HT1080 (cell line): ENCODE measurements around the gene AOPEP. TPM values are rescaled to one million over a fixed set of nuclear protein-coding genes. Genes with fewer than 3 reads are reported as not detected.

Experiments
- DNase-seq: peaks from one replicate; pipeline ENCODE4 v3.0.0-alpha.2; 2015; ENCODE audit warnings: low read depth
- total RNA-seq: library from RNA; depleted of rRNA; stranded (reverse); fragments of >200 nt; shearing (Covaris generic); gene quantifications from 2 replicates; pipeline ENCODE4 v1.2.3, GENCODE V29; 2014

AOPEP gene
- total RNA-seq, 1 experiment from 2014 or later = 25.3 TPM

DNA sequence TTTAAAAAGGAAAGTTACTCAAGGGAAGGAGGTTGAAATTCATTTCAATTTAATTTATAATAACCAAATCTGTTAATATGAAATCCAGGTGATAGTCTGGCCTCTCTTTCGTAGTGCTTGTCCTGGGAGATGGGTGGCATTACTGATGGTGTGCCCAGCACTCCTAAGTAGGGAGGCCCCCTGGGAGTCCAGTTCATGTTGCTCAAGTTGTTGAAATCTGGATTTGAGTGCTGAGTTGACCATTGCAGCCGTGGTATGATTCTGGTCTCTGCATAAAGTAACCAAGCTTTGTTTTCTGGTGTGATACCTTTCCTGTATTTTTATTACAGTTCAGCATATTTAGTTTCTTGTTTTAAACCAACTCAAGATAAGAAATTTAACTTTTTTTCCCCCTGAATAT lies 303.2 kb downstream of the AOPEP start:
- DNase-seq = no peak

DNA sequence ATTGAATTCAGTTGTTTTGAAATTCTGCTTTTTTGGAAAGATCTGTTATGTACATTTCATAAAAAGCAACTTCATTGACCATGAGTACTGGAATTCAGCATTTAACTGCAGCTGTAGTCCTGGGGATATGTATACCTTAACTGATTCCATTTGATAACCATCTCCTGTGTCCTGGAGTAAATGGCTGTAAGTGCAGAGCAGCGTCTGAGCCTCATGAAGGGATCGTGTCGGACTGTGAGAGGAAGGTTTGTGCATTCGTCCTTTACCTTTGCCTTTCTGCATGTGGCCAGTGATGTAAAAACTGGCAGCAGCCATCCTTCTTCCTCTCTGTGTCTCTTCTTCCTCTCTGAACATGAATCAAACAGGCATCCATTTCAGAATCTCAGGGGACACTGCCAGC lies 303.8 kb downstream of the AOPEP start:
- DNase-seq = no peak

DNA sequence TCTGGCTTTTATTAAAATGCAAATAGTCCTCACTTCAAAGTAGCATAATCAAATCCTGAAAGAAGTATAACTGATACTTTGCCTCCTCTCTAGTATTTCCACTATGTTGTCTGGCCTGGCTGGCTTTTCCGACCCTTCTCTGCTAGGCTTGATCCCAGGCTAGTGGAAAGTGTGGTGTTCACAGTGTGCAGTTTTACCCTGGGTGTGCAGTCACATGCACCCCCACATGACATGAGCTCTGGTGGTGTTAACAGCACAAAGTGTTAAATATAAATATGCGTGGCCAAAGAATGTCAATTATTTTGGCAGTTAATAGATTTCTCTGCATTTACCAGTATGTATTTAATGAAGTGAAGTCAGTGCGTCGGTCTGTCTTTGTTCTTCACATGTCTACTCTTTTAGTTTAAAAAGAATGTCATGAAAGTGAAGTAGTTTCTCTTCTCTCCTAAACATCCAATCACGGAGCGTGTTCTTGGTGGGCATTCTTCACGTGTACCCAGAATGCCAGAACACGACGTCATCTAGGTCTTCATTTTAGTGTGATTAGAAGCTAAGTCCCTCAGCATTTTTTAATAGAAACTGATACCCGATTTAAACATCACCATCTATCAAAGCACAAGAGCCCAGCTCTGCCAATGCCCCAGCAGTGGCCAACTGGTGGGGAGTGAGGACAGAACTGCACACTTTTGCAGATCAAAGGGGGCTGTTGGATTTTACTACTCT lies 304.6 kb downstream of the AOPEP start:
- DNase-seq = no peak

DNA sequence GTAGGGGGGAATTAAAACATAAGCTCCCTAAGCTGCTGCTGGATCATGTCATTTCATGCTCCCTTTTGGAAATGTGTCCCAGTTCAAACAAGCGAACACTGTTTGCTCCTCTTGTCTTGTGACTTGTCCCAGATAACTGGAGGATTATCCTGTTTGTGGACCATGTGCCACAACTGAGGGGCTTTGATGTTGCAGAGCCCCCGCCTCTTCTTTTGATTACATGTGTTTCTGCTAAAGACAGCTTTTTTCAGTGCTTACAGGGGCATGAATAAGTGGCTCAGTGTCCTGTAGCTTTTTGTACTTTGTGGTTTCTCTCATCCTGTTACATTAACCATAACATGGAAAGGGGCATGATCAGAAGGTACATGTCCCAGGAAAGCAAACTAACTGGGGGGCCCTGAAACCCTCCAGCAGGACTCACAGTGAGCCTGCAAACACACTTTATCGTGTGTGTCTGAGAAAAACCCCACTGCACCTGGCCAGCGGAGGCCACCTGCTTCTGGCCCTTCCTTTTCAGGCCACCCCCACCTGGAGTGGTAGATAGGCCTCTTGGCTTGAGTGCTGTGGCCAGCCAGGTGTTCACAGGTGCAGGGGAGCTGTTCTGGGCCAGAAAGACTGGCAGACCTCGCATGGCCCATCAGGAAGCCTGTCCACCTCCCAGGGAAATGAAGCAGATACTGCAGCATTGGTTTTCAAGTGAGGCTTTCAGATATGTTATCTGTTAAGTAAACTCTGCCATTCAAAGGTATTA lies 305.4 kb downstream of the AOPEP start:
- no peak for DNase-seq

DNA sequence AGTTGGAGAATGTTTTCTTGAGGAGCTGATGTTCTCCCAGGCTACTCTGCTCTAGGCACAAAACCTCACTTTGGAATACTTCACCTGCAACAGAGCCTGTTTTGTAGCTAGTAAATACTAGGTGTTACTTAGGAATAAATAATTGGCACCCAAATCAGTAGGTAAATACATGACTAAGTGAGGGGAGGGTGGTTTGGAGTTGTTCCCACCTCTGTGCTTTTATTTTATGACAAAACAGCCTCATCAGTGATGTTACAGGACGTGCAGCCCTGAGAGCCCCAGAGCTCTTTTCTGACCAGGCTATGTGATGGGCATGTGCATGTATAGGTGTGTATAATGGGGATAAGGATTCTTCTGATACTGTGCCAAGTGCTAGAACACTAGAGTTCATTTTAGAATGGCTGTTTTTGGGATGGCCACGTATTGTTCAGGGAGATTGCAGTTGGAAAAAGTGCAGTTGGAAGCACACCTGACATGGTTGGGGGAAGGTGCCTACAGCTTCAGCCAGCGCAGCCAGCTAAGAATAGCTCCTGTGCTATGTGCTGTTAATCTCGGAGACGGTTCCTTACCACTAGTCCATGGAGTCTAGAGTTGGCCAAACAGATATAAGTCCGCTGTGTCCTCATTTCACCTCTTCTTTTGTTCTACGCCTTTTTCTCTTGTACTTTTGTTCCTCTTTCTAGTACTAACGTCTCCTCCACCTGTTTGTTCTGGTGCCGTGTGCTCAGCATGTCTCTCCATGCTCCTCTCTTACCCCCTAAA lies 306.3 kb downstream of the AOPEP start:
- no peak for DNase-seq

DNA sequence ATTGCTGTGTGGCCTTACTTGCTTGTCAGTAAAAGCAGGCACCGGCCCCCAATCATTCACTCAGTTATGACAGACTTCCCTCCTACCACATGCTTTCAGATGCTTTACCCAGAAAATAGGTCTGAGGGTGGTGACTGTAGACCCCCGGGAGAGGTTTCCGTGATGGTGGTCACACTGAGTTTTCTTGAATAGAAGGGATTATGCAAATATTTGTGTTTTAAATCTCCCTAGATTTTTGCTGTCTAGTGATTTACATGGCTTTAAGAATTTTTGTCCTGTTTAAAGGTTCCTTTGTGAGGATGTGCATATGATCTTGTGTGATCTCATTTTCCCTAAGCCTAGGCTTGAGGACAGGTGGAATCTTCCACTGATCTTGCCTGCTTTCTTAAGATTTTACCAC lies 309.3 kb downstream of the AOPEP start:
- DNase-seq = no peak

DNA sequence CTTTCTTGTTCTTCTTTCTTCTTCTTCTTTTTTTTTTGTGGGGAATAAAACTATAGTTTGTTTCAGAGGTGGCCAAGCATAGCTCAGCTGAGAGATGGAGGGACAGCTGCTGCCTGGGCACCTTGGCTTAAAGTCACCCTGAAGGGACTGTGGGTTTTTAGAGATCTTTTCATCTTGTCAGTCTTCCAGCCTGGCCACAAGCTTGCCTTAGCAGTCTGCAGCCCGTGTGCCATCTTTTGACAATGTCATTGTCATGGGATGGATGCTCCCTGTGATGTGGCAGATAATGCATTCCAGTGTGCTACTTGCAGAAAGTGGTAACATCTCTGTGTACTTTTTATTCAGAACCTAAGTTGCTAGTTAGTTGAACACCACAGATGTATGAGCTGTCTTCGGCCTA lies 310.2 kb downstream of the AOPEP start:
- DNase-seq = no peak

DNA sequence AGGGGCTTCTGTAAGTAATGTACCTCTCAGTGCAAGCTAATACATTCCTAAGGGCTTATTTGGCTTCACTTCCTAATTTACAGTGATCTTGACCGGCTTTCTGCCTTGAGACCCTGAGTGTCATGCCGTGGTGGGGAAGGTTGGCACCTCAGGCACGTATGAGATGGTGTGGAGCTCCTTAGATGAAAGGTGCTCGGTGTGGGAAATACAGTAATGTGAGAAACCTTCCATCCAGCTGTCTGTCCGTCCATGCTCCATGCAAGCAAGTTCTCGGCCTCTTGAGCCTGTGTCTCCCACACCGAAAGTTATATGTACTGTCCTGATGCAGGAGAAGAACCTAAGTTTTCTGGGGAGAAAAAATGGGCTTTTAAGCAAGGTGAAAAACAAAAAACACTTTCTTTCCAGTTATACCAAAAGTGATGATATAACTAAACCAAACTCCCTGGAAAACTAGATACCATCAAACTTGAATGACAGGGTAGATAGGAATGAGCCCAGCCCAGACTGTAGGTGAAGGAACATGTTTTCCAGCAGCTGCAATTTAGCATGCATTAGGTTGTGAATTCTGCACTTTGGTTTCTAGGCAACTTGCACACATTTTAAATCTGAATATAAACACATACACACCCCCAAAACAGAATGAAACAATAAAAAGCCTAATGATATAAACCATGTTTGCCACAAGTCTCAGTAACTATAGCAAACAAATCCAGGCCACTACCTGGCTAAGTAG lies 311.5 kb downstream of the AOPEP start:
- no peak for DNase-seq

DNA sequence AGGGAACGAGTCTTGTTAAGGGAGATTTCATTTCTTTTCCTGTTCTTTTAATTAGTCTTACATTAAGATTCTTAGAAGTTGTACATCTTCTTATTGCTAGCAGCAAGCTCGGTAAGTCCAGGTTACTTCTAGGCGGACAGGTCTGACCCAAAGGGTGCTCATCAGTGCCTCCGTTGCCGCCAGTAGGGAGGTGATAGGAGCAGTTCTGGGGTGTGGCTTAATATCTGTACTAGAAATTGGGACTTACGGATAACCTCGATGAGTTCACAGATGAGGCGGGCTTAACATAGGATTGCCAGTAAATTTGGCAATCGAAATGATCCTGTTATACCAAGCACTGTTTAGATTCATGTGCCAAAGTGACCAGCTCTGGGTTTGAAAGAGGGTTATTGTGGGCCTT lies 312.2 kb downstream of the AOPEP start:
- DNase-seq = no peak

DNA sequence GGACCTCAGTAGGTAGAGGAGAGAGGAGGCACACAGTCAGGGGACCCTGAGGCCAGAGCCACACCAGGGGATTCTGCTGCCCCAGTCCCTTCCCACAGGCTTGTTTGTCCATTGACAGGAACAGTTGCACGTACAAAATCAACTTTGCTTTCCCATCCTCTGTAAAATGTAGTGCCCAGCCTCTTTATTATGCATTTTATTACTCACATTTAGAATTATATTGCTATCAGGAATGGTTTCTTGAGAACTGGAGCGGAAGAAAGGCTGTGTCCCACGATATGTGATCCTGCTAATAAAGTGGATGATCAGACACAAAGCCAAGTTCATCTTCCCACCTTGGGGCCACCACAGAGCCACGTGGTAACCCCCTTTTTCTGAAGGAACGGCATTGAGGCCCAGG lies 313.6 kb downstream of the AOPEP start:
- no peak for DNase-seq

DNA sequence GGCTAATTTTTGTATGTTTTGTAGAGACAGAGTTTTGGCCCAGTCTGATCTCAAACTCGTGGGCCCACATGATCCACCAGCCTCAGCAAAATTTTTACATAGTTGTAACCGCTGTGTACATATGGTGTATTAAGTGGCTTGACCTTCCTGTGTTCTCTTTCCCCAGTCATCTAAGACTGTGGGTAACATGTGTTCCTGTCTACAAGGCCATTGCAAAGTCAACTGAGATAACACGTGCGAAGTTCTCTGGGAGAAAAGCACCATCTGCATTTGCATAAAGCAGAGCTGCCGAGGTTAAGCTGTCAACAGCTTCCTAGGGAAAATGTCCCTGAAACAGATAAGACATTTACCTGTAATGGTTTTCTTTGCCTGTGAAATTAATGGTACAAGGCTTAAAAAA lies 317.3 kb downstream of the AOPEP start:
- no peak for DNase-seq

DNA sequence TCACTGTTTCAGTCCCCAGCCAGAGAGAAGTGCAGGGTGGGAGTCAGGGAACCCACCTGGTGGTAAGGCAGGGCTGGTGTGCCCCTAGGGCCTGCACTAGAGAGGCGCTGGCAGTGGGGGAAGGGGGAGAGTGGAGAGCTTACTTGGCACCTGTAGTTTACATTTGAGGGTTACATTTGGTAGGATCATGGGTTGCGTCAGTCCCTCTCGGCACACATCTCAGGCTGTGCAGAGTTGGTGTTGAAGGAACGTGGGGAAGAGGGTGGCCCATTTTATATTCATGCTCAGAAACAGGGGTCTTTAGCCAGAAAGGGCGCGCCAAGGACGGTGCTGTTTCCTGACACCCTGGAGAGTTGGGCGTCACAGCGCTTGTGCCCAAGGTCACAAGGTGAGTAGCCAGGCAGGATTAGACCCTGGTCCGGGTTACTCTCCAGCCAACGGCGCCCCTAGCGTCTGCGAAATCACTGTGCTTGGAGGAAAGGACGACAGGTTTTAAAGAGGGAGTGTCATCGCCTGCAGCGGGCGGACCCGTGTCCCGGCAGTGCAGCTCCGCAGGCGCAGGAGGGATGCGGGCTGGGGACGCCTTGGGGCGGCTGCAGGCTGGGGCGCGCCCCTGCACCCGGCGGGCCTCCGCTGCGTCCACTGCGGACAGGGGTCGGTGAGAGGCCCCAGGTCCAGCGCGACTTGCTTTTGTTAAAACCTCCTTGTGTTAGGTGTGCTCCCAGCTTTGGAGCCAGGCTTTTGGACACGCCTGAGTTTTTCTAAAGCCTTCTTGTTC lies 318.4 kb downstream of the AOPEP start:
- no peak for DNase-seq

DNA sequence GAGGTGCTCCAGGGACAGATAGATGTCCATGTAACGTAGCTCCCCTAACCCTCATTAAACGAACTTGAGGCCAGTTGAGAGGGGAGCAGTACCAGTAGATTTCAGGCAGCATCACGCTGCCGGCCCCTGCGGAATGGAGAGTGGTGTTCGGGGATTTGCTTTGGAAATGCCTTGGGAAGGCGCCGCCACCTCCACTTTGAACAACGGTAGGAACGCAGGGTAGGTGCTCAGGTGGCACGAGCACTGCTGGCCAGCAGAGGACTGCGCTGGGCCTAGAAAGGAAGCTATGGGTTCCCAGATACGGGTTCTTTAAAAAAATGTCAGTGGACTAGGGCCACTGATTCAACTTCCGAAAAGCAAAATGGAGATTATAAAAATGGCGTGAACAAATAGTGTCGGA lies 319.3 kb downstream of the AOPEP start:
- no peak for DNase-seq

DNA sequence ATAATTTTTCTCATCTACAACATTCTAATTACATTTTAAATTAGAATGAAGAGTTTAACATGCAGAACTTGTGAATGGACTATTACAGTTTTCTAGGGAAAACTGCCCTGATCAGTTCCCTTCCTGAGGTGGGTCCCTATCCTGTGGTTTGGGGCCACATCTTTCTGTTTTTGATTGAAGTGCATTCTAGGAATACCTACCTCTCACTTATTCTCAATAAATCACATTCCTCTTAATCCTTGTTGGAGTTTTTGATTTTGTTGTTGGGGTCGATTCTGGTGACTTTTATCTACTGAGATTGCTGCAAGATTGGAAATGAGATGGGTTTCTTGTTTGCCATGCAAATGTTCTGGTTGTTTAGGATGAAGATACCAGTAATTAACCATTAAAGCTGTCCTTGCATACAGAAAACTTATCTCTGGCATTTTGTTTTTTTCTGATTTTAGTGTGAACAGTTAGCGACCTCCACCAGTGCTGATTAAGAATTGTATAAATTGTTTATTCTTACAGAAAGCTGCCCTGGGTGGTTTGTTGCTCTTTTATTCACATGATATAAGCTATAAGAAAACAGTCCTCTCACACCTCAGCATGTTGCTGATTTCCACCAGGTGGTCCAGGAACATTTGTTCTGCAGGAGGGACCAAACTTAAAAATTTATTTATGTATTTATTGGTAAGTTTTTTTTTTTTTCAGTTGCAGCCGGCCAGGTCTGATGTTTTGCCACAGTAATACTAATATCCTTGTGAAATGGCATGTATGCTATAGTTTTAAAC lies 321.1 kb downstream of the AOPEP start:
- DNase-seq = no peak

DNA sequence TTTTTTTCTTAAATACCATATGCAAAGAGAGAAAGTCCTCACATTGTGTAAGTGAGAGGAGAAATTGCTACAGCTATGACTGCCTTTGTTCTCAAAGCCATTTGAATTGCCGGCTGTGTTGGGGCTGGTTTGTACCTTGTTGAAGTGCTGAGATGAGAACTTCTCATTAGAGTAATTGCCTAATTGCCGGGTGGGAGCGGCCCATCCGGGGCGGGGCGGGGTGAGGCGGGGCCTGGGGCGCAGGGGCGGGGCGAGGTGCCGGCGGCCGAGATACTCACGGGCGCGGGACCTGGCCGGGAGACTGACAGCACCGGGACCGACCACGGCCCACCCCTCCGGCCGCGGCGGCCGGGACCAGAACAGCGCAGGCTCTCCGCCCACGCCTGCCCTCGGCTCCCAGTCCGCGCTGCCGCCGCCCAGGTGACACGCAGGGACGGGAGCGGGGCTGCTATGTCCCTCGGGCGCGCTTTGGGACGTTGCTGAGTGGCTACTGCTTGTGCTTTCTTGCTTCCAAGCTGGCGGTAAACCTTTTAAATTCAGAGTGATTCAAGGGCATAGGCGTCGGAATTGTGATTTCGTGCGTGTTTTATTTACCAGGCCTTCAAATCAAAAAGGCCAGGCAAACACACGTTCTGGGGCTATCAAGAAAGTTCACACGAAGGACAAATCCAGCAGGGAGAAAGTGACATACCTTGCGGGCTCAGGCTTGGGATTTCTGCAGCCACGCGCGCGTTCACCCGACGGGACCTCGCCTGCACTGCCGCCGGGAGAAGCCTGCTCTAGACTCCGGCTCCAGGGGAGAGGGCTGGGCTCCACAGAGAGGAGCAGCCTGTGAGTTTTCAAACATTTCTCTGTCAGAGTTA lies 322.0 kb downstream of the AOPEP start:
- peak; percentile 36 for DNase-seq

DNA sequence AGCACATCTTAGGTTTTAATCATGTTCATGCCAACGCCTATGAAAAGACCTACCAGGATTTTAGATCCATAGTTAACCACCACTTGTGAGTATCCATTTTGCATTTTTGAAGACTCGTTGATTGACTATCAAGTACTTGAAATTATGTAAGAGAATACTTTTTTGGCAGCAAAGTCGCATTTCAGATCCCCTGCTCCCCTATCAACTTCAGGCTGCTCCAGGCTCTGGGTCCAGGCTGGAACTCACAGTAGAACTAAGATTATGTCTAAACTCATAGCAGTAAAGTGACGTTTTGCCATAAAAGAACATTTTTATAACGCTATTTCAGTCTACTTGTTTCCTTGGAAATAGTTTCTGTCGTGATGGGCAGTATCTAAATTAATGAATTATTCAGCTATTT lies 323.3 kb downstream of the AOPEP start:
- no peak for DNase-seq

DNA sequence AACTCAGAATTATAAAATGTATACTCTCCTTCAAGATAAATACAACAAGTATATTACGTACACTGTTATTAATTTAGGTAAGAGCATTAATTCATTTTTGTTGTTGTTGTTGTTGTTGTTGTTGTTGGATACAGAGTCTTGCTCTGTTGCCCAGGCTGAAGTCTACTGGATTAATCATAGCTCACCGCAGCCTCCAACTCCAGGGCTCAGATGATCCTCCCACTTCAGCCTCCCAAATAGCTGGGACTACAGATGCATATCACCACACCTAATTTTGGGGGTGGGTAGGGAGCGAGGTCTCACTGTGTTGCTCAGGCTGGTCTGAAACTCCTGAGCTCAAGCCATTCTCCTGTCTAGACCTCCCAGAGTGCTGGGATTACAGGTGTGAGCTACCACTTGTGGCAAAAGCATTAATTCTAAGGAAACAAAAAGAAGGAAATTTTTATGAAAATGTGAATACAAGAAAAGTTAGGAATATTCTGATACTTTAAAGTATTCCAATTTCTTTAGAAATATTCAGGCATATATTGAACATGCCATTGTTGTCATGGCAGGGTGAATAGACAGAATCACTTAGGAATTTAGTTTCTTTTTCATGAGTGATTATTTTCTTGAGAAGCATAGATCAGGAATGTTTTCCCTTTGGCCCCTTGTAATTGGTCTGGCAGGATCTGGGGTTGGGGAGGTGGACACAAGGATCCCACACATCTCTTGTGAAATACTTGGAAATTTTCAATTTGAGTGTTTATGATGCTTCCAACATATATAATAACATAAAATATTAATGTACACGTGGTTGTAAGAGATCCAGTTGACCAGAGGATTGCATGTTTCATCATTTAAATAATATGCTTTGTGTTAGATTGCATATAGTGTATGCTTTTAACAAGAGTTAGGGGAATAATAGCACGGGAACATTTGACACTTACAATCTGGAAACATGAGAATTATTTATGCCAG lies 327.4 kb downstream of the AOPEP start:
- no peak for DNase-seq

DNA sequence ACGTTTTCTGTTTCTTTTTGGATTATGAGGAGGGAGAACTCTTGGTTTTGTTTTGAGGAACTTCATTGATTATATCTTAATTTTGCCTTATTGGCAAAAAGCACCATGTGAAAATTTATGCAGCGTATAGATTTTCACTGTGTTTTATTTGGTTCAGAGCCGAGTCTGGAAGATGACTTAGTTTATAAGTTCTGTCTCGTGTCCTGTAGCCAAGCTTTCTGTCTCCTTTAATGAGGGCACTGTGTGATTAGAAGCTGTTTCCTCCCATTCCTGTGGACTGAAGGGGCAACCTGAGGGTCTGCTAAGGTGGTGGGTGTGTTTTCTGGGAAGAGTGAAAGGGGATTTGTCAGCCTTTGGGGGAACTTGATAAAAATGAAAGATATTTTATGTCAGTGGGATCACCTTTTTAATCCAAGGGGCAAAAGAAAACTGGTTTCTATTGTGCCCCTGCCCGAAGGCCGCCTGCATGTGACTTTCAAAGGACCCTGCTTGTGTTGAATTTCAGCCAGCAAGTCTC lies 328.9 kb downstream of the AOPEP start:
- DNase-seq = no peak
